ENCODE data around the gene HDAC4. TPM values are rescaled to one million over a fixed set of nuclear protein-coding genes. Genes with fewer than 3 reads are reported as not detected.

HDAC4 gene
- polyA plus RNA-seq, 1 experiment: 4.4 TPM

GRCh38 chr2:239105234-239105633 is 295.6 kb downstream of the HDAC4 start:
- no peak for TF ChIP-seq CTCF (IDR thresholded peaks at IDR 0.05; ENCODE audit: insufficient read depth, low read depth, low read length)
- no peak for DNase-seq (ENCODE audit: low read depth)
- POLR2A ChIA-PET: no interaction called here
- peaks cover 5% of the 10 kb centered on the region for H3K36me3 ChIP-seq (ENCODE audit: control insufficient read depth, insufficient read depth, low read length)
- CTCF ChIA-PET: interaction anchor here (1.2 to 2.0 kb wide), 5 partner anchors 16 to 749 kb away, joined by 3 to 9 read pairs (median 4); no protein-coding TSS in a partner anchor
- H3K4me3 ChIP-seq (ENCODE audit: low read depth, low read length): no peak overlapping the region
- no peaks in the 10 kb centered on the region for H3K27me3 ChIP-seq (ENCODE audit: control insufficient read depth, insufficient read depth, low read length)

GRCh38 chr2:239104800-239105199 is 296.0 kb downstream of the HDAC4 start:
- ChIA-PET CTCF (interaction anchor here (1.5 to 1.6 kb wide), 2 partner anchors 27 to 60 kb away, joined by 3 to 4 read pairs; no protein-coding TSS in a partner anchor), POLR2A (no interaction called here)
- DNase-seq (ENCODE audit: low read depth): no peak
- Histone ChIP-seq H3K36me3 (ENCODE audit: control insufficient read depth, insufficient read depth, low read length) (peaks cover 5% of the 10 kb centered on the region), H3K4me3 (ENCODE audit: low read depth, low read length) (no peak overlapping the region), H3K27me3 (ENCODE audit: control insufficient read depth, insufficient read depth, low read length) (no peaks in the 10 kb centered on the region)
- TF ChIP-seq CTCF (IDR thresholded peaks at IDR 0.05; ENCODE audit: insufficient read depth, low read depth, low read length): no peak

GRCh38 chr2:239103125-239104098 is 297.4 kb downstream of the HDAC4 start:
- TF ChIP-seq CTCF (IDR thresholded peaks at IDR 0.05; ENCODE audit: insufficient read depth, low read depth, low read length): no peak
- POLR2A ChIA-PET: interaction anchor here (0.7 kb wide), 1 partner anchor 871 kb away, joined by 3 read pairs; no protein-coding TSS in a partner anchor
- DNase-seq (ENCODE audit: low read depth): no peak
- Histone ChIP-seq H3K36me3 (ENCODE audit: control insufficient read depth, insufficient read depth, low read length) (peaks cover 3% of the 10 kb centered on the region), H3K4me3 (ENCODE audit: low read depth, low read length) (no peak overlapping the region), H3K27me3 (ENCODE audit: control insufficient read depth, insufficient read depth, low read length) (no peaks in the 10 kb centered on the region)
- CTCF ChIA-PET: interaction anchor here (0.6 to 1.5 kb wide), 3 partner anchors 14 to 69 kb away, joined by 3 to 4 read pairs (median 3); no protein-coding TSS in a partner anchor

GRCh38 chr2:239102266-239102665 is 298.6 kb downstream of the HDAC4 start:
- no peak for DNase-seq (ENCODE audit: low read depth)
- Histone ChIP-seq H3K4me3 (ENCODE audit: low read depth, low read length) (no peak overlapping the region), H3K36me3 (ENCODE audit: control insufficient read depth, insufficient read depth, low read length) (peaks cover 3% of the 10 kb centered on the region), H3K27me3 (ENCODE audit: control insufficient read depth, insufficient read depth, low read length) (no peaks in the 10 kb centered on the region)
- CTCF ChIA-PET: interaction anchor here (0.6 to 1.5 kb wide), 2 partner anchors 68 to 885 kb away, joined by 3 read pairs; no protein-coding TSS in a partner anchor
- TF ChIP-seq CTCF (IDR thresholded peaks at IDR 0.05; ENCODE audit: insufficient read depth, low read depth, low read length): no peak
- POLR2A ChIA-PET: no interaction called here

GRCh38 chr2:239101807-239102206 is 299.0 kb downstream of the HDAC4 start:
- TF ChIP-seq CTCF (IDR thresholded peaks at IDR 0.05; ENCODE audit: insufficient read depth, low read depth, low read length): no peak
- POLR2A ChIA-PET: no interaction called here
- CTCF ChIA-PET: interaction anchor here (0.6 kb wide), 1 partner anchor 886 kb away, joined by 3 read pairs; no protein-coding TSS in a partner anchor

More at GRCh38 chr2:239101807-239102206, 299.0 kb downstream of the HDAC4 start:
- H3K36me3 ChIP-seq (ENCODE audit: control insufficient read depth, insufficient read depth, low read length): peaks cover 2% of the 10 kb centered on the region
- no peak overlapping the region for H3K4me3 ChIP-seq (ENCODE audit: low read depth, low read length)
- no peaks in the 10 kb centered on the region for H3K27me3 ChIP-seq (ENCODE audit: control insufficient read depth, insufficient read depth, low read length)
- no peak for DNase-seq (ENCODE audit: low read depth)
